ENCODE measurements around the gene CNOT6L.

The CNOT6L gene

DNA sequence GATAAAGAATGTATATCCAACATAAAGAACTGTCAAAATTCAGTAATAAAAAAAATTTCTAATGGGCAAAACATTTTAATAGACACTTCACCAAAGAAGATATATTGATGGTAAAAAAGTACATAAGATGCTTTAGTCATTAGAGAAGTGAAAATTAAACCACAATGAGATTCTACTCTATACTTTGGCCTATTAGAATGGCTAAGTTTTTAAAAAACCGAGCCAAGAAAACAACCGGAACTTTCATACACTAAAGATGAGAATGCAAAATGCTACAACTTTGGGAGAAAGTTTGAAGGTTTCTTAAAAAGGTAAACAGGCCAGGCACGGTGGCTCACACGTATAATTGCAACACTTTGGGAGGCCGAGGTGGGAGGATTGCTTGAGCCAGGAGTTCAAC, 20.8 kb downstream of the CNOT6L start:
- TF ChIP-seq, protein P1, sequence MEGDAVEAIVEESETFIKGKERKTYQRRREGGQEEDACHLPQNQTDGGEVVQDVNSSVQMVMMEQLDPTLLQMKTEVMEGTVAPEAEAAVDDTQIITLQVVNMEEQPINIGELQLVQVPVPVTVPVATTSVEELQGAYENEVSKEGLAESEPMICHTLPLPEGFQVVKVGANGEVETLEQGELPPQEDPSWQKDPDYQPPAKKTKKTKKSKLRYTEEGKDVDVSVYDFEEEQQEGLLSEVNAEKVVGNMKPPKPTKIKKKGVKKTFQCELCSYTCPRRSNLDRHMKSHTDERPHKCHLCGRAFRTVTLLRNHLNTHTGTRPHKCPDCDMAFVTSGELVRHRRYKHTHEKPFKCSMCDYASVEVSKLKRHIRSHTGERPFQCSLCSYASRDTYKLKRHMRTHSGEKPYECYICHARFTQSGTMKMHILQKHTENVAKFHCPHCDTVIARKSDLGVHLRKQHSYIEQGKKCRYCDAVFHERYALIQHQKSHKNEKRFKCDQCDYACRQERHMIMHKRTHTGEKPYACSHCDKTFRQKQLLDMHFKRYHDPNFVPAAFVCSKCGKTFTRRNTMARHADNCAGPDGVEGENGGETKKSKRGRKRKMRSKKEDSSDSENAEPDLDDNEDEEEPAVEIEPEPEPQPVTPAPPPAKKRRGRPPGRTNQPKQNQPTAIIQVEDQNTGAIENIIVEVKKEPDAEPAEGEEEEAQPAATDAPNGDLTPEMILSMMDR (IDR thresholded peaks at IDR 0.05; ENCODE audit: borderline replicate concordance, insufficient read depth, low read depth, low read length): no peak
- H3K4me3 ChIP-seq (ENCODE audit: low read depth, low read length): no peak overlapping the region

DNA sequence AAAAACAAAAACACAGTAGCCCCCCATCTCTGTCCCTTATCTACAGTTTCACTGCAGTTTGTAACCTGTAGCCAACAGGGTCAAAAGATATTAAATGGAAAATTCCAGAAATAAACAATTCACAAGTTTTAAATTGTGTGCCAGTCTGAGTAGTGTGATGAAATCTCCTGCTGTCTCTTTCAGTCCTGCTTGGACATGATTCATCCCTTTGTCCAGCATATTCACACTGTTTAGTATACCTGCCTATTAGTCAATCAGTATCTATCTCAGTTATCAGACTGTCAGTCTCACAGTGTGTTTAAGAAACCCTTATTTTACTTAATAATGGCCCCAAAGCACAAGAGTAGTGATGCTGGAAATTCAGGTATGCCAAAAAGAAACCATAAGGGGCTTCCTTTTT, 21.9 kb downstream of the CNOT6L start:
- H3K4me3 ChIP-seq (ENCODE audit: low read depth, low read length): no peak overlapping the region
- TF ChIP-seq, protein P1 (IDR thresholded peaks at IDR 0.05; ENCODE audit: borderline replicate concordance, insufficient read depth, low read depth, low read length): no peak

DNA sequence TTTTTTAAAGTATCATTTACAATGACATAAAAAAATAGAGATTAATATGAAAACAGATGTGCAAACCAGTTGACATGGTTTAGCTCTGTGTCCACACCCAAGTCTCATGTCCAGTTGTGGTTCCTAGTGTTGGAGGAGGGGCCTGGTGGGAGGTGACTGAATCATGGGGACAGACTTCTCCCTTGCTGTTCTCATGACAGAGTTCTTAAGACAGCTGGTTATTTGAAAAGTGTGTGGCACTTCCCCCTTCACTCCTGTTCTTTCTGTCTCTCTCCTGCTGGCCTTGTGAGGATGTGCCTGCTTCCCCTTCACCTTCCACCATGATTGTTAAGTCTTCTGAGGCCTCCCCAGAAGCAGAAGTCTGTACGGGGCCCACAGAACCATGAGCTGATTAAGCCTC, 23.8 kb downstream of the CNOT6L start:
- TF ChIP-seq, protein P1 (IDR thresholded peaks at IDR 0.05; ENCODE audit: borderline replicate concordance, insufficient read depth, low read depth, low read length): no peak
- no peak overlapping the region for H3K4me3 ChIP-seq (ENCODE audit: low read depth, low read length)

DNA sequence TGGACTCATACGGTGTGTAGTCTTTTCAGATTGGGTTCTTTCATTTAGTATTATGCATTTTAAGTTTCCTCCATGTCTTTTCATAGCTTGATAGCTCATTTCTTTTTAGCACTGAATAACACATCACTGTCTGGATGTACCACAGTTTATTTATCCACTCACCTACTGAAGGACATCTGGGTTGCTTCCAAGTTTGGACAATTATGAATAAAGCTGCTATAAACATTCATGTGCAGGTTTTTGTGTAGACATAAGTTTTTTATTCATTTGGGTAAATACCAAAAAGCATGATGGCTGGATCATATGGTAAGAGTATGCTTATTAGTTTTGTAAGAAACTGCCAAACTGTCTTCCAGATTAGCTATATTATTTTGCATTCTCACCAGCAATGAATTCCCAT, 29.0 kb downstream of the CNOT6L start:
- TF ChIP-seq, protein P1 (IDR thresholded peaks at IDR 0.05; ENCODE audit: borderline replicate concordance, insufficient read depth, low read depth, low read length): no peak
- no peak overlapping the region for H3K4me3 ChIP-seq (ENCODE audit: low read depth, low read length)

DNA sequence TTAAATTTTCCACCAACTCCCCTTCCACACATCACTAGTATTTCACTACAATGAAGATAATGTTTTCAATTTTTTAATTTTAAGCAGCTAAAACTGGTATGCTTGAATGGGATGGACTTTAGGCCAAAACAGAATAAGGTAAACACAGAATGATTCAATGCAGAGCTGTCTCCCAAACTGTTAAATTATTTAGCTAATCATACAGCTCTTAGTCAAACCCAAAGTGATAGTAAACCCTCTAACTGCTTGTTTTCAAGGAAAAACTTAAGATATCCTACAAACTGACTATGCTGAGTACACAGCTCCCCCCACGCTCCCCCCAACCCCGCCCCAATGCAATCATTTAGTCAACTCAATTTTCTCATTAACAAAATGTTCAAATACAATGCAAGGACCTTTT, 30.2 kb downstream of the CNOT6L start:
- TF ChIP-seq, protein P1 (IDR thresholded peaks at IDR 0.05; ENCODE audit: borderline replicate concordance, insufficient read depth, low read depth, low read length): no peak
- no peak overlapping the region for H3K4me3 ChIP-seq (ENCODE audit: low read depth, low read length)

DNA sequence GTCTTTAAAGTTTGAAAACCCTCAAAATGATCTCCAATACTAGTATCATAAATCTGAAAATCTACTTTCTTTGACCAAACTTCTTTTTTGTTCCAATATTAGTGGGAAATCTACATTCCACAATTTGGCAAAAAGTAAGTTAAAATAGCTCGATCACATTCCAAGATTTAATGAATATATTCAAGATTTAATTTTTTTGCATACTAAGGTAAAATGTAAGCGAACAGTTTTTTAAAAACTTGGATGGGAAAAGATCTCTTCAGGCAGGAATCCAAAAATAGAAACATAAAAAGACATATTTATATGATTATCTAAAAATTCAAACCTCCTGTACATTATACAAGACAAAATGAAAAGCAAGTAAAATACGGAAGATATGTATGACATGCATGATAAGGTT, 31.2 kb downstream of the CNOT6L start:
- TF ChIP-seq, protein P1 (IDR thresholded peaks at IDR 0.05; ENCODE audit: borderline replicate concordance, insufficient read depth, low read depth, low read length): no peak
- no peak overlapping the region for H3K4me3 ChIP-seq (ENCODE audit: low read depth, low read length)

DNA sequence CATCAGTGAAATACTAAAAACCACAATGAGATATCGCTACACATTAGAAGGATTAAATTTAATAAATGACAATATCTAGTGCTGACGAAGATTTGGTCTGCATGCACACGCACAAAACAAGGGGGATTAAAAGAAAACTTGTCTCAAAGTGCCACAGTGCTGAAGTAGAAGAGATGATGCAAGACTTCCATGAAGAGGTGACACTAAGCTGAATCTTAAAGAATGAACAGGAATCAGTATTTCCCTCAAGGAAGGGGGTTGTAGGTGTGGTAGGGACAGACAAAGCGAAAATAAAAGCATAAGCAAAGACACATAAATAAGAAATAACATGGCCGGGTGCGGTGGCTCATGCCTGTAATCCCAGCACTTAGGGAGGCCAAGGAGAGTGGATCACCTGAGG, 33.5 kb downstream of the CNOT6L start:
- no peak overlapping the region for H3K4me3 ChIP-seq (ENCODE audit: low read depth, low read length)
- TF ChIP-seq, protein P1 (IDR thresholded peaks at IDR 0.05; ENCODE audit: borderline replicate concordance, insufficient read depth, low read depth, low read length): no peak

All from GM12875 (cell line).